SU-DHL-6 (cell line): ENCODE measurements around the gene C15orf40.
"Not testable (repeated sequence)": the region's sequence is repeated elsewhere in the genome, so short reads cannot be mapped to it uniquely, and the experiment has no call there.

Experiments
- H2AFZ ChIP-seq: fragments of 200-600 bp; sonication (generic); 2 replicates; pipeline ENCODE4 v1.6.1; 2014; ENCODE audit warnings: low read depth, mild to moderate bottlenecking, moderate library complexity, mixed read lengths, antibody characterized with exemption, low read length; ENCODE audit not compliant: severe bottlenecking
- H3F3A ChIP-seq: fragments of 200-600 bp; shearing (Covaris generic); 2 replicates; pipeline ENCODE4 v1.6.0; 2016; ENCODE audit warnings: antibody characterized with exemption, mild to moderate bottlenecking; ENCODE audit not compliant: insufficient read depth
- H3K27ac ChIP-seq: fragments of 200-600 bp; sonication (generic); 2 replicates; pipeline ENCODE4 v1.5.1; 2016; ENCODE audit warnings: low read depth, mild to moderate bottlenecking, low read length, moderate library complexity, mixed read lengths
- H3K27me3 ChIP-seq: fragments of 200-600 bp; sonication (generic), shearing (Covaris generic); 2 replicates; pipeline ENCODE4 v1.6.0; 2014; ENCODE audit warnings: mild to moderate bottlenecking, low read length
- H3K36me3 ChIP-seq: fragments of 200-600 bp; sonication (generic); 2 replicates; pipeline ENCODE4 v1.6.1; 2014; ENCODE audit warnings: mild to moderate bottlenecking, low read length, mixed read lengths
- H3K4me2 ChIP-seq: fragments of 300-600, 200-600 bp; shearing (Covaris generic), sonication (generic); 2 replicates; pipeline ENCODE4 v1.6.0; 2014; ENCODE audit warnings: low read length, low read depth, mild to moderate bottlenecking; ENCODE audit not compliant: poor library complexity, severe bottlenecking
- H3K4me3 ChIP-seq: fragments of 200-600 bp; sonication (generic); 2 replicates; pipeline ENCODE4 v1.5.1; 2014; ENCODE audit warnings: antibody characterized with exemption, low read length, mild to moderate bottlenecking, mixed read lengths; ENCODE audit not compliant: insufficient read depth, poor library complexity, severe bottlenecking
- H3K79me2 ChIP-seq: fragments of 200-600 bp; sonication (generic); 2 replicates; pipeline ENCODE4 v1.6.1; 2014; ENCODE audit warnings: mild to moderate bottlenecking, low read length, moderate library complexity; ENCODE audit not compliant: insufficient read depth
- H3K9ac ChIP-seq: fragments of 200-600 bp; sonication (generic); 2 replicates; pipeline ENCODE4 v1.7.0; 2014; ENCODE audit warnings: mild to moderate bottlenecking, low read length
- H3K9me2 ChIP-seq: fragments of 200-600 bp; sonication (generic); replicated peaks from 2 replicates; pipeline ENCODE4 v1.6.1; 2014; ENCODE audit warnings: low read length; ENCODE audit not compliant: insufficient read depth
- H3K9me3 ChIP-seq: fragments of 200-600 bp; sonication (generic); 2 replicates; pipeline ENCODE4 v1.6.1; 2014; ENCODE audit warnings: low read length, mixed read lengths; ENCODE audit not compliant: insufficient read depth
- H4K20me1 ChIP-seq: fragments of 200-600 bp; sonication (generic); 2 replicates; pipeline ENCODE4 v1.6.1; 2014; ENCODE audit warnings: low read depth, mild to moderate bottlenecking, antibody characterized with exemption, low read length, moderate library complexity, mixed read lengths
- EZH2phosphoT487 ChIP-seq: fragments of 200-600 bp; sonication (generic), shearing (Covaris generic); conservative IDR thresholded peaks from 2 replicates; pipeline ENCODE4 v1.6.1; 2018; ENCODE audit warnings: mild to moderate bottlenecking, antibody characterized with exemption, low read length, moderate library complexity, mixed read lengths
- TF ChIP-seq, protein P1 (sequence below): fragments of 200-600 bp; sonication (generic); IDR thresholded peaks from one replicate; pipeline ENCODE4 v1.5.1; 2017; ENCODE audit warnings: antibody characterized with exemption, mild to moderate bottlenecking, low read length, moderate library complexity; ENCODE audit not compliant: insufficient read depth, poor library complexity, severe bottlenecking

Gene C15orf40

DNA sequence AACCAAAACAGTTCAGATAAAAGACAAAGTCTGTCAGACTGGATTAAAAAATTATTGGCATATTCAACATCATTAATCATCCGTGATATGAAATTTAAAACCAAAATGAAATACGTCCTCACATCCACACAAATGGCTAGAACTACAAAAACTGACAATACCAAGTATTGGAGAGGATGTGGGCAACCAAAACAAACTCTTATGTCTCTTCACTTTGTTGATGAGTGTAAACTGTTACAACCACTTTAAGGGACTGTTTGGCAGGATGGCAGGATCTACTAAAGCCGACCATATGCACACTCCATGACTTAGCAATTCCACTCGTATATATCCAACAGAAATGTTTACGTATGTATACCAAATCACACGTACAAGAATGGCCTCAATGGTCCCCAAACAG is 24.8 kb upstream of the C15orf40 start:
- Histone ChIP-seq H3K9ac (no peak overlapping the region), H3K9me3 (no peaks in the 10 kb centered on the region), H3K27me3 (no peaks in the 10 kb centered on the region), H3K4me2 (no peak overlapping the region), H3K9me2 (no peaks in the 10 kb centered on the region), H3K4me3 (no peak overlapping the region), H3K27ac (no peak overlapping the region), H3K79me2 (peaks cover 91% of the 10 kb centered on the region), H4K20me1 (peaks cover 28% of the 10 kb centered on the region), H3K36me3 (peaks cover 52% of the 10 kb centered on the region), H3F3A (peaks cover 10% of the 10 kb centered on the region; the same call in 1 of the 2 replicates), H2AFZ (no peak overlapping the region)
- TF ChIP-seq EZH2phosphoT487: no peak
- TF ChIP-seq, protein P1, sequence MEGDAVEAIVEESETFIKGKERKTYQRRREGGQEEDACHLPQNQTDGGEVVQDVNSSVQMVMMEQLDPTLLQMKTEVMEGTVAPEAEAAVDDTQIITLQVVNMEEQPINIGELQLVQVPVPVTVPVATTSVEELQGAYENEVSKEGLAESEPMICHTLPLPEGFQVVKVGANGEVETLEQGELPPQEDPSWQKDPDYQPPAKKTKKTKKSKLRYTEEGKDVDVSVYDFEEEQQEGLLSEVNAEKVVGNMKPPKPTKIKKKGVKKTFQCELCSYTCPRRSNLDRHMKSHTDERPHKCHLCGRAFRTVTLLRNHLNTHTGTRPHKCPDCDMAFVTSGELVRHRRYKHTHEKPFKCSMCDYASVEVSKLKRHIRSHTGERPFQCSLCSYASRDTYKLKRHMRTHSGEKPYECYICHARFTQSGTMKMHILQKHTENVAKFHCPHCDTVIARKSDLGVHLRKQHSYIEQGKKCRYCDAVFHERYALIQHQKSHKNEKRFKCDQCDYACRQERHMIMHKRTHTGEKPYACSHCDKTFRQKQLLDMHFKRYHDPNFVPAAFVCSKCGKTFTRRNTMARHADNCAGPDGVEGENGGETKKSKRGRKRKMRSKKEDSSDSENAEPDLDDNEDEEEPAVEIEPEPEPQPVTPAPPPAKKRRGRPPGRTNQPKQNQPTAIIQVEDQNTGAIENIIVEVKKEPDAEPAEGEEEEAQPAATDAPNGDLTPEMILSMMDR: no peak

DNA sequence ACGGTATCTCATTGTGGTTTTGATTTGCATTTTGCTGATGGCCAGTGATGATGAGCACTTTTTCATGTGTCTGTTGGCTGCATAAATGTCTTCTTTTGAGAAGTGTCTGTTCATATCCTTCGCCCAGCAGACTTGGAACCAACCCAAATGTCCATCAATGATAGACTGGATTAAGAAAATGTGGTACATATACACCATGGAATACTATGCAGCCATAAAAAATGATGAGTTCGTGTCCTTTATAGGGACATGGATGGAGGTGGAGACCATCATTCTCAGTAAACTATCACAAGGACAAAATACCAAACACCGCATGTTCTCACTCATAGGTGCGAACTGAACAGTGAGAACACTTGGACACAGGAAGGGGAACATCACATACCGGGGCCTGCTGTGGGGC is 19.8 kb upstream of the C15orf40 start:
- not testable (repeated sequence) for H3K4me2 ChIP-seq, H3K9me3 ChIP-seq, H3F3A ChIP-seq, H3K9me2 ChIP-seq, H3K27me3 ChIP-seq, H2AFZ ChIP-seq, H3K9ac ChIP-seq, H3K4me3 ChIP-seq, H3K27ac ChIP-seq
- H3K36me3 ChIP-seq: peaks cover 48% of the 10 kb centered on the region
- H3K79me2 ChIP-seq: peaks cover 59% of the 10 kb centered on the region
- H4K20me1 ChIP-seq: peaks cover 19% of the 10 kb centered on the region

DNA sequence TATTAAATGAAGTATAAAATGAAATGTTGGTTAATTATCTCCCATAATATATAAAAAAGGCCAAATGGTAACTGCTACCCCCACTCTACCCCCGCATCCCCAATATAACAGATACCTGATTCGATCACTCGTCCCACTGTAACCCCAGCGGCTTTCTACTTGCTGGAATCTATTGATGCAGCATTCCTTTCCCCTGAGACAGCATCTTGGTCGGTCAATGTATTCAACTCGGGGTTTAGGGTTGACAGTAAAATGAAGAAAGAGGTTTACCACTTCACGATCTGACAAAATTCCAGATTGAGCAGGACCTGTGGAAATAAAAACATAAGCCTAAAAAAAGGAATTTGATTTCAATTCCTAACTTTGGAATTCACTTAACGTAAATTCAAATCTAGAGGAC is 18.6 kb upstream of the C15orf40 start:
- no peak overlapping the region for H3K27ac ChIP-seq
- H3F3A ChIP-seq: peaks cover 3% of the 10 kb centered on the region; the same call in 1 of the 2 replicates
- no peaks in the 10 kb centered on the region for H3K9me2 ChIP-seq
- H3K9ac ChIP-seq: no peak overlapping the region
- H3K4me2 ChIP-seq: no peak overlapping the region
- H2AFZ ChIP-seq: no peak overlapping the region
- 0 out of 2 replicates have a peak, but pooled peaks cover 8% of the 10 kb centered on the region for H4K20me1 ChIP-seq
- TF ChIP-seq EZH2phosphoT487: no peak
- TF ChIP-seq, protein P1: no peak
- peaks cover 41% of the 10 kb centered on the region for H3K36me3 ChIP-seq
- no peak overlapping the region for H3K4me3 ChIP-seq
- no peaks in the 10 kb centered on the region for H3K9me3 ChIP-seq
- H3K27me3 ChIP-seq: no peaks in the 10 kb centered on the region
- H3K79me2 ChIP-seq: peaks cover 47% of the 10 kb centered on the region

DNA sequence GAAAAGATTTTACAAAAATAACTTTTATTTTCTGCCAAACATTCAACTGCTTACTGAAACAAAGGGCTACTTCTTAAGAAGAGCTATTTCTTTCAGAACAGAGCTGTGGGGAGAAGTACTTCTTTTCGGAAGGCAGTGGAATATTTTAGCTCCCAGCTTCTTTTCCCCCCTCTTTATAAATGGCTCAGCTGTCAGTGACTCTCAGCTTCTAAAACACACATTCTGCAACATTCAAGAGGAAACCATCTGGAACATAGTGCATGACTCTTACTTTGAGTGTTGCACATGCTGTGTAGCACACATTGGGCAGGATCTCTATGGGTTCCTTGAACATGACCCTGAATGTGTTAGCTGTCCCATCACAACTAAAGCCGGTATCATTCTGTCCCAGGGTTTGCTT is 7.0 kb upstream of the C15orf40 start:
- no peak overlapping the region for H3K4me2 ChIP-seq
- no peak overlapping the region for H2AFZ ChIP-seq
- no peaks in the 10 kb centered on the region for H3K9me2 ChIP-seq
- no peaks in the 10 kb centered on the region for H3K9me3 ChIP-seq
- H4K20me1 ChIP-seq: no peaks in the 10 kb centered on the region
- no peak overlapping the region for H3K27ac ChIP-seq
- H3K79me2 ChIP-seq: no peaks in the 10 kb centered on the region
- H3F3A ChIP-seq: peaks cover 50% of the 10 kb centered on the region
- H3K4me3 ChIP-seq: no peak overlapping the region
- no peak for TF ChIP-seq EZH2phosphoT487
- TF ChIP-seq, protein P1: no peak
- no peak overlapping the region for H3K9ac ChIP-seq
- H3K36me3 ChIP-seq: peaks cover 30% of the 10 kb centered on the region
- H3K27me3 ChIP-seq: no peaks in the 10 kb centered on the region
